T-helper 2 cell (primary cell): ENCODE measurements around the gene ZNF593.

ENCODE experiments used
- DNase-seq, 5 experiments: peaks; one replicate each; pipeline versions ENCODE4 v3.0.0 to v3.0.0-alpha.2; 2012 to 2022

The ZNF593 gene

GRCh38 chr1:26148887-26149286, 20.8 kb upstream of the ZNF593 start:
- DNase-seq, result no peak

DNA sequence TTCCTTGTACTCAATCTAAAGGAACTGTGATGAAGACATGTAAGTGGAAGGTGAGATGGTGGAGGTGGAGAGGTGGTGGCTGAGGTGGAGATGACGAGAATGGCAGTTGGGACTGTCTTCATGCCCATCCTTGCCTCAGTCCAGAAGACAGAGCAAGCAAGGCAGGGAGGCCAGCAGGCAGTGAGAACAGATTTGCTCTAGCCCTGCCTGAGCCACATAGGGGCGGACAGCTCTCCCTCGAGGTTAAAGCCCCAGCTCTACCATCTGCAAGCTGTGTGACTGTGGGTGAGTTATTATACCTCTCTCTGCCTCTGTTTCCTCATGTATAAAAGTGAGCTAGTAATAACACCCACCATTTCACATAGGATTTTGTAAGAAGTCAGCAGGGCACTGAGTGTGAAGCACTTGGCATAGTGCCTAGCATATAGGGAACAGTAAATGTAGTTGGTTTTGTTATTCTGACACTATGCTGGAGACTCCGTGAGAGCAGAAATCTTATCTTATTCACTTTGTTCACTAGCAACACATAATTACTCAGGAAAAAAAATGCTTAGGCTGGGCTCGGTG, 15.7 kb upstream of the ZNF593 start:
- DNase-seq, result no peak

DNA sequence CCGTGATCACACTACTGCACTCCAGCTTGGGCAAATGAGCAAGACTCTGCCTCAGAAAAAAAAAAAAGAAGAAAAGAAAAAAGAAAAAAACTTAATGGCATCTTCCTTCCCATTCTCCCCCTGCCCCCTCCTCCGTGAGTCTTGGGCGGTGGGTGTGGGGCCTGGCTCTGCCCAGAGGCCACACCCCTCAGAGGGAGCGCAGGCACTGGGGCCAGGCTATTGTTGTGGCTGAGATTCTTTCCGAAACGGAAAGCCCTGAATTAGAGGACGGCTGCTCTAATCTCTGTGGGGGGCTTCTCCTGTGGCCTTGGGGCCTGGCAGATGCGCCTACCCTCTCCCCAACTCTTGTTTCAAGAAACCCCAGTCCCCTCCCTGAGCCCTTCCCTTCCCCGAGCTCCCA, 15.0 kb upstream of the ZNF593 start:
- no peak for DNase-seq

- DNase-seq, result no peak
These were observed 14.1 kb upstream of the ZNF593 start for GRCh38 chr1:26155370-26156284.

DNA sequence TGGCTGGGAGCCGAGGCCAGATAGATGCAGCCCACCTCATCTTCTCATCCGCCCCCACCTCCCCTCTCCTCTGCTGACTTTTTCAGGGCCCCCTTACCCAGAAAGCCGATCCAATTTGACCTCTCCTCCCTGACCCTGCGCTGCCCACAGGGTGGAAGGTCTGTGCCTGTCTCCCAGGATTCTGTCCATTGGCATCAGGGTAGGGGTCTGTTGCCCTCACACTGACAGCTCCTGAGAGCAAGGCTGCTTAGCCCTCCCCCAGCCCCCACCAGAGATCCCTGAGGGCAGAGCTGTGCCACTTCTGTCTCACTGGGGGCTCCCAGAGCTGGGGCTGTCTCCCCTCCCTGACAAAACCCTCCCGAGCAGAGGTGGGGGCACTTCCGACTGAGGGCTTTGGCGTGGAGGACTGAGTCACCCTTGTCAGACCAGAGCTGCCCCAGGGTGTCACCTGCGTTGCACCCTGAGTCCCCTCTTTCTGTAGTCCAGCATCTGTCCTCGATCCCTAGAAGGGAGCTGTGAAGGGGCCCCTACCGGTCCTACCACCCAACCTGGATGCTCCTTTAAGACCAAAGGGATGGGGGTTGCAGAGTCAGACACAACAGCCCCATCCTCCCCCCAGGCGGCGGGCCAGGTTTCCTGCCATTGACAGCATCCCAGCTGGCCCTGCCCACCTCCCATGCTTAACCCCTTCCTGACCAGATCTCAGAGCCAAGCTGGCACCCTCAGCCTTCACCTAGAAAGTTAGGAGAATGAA, 13.2 kb upstream of the ZNF593 start:
- DNase-seq, result no peak

DNA sequence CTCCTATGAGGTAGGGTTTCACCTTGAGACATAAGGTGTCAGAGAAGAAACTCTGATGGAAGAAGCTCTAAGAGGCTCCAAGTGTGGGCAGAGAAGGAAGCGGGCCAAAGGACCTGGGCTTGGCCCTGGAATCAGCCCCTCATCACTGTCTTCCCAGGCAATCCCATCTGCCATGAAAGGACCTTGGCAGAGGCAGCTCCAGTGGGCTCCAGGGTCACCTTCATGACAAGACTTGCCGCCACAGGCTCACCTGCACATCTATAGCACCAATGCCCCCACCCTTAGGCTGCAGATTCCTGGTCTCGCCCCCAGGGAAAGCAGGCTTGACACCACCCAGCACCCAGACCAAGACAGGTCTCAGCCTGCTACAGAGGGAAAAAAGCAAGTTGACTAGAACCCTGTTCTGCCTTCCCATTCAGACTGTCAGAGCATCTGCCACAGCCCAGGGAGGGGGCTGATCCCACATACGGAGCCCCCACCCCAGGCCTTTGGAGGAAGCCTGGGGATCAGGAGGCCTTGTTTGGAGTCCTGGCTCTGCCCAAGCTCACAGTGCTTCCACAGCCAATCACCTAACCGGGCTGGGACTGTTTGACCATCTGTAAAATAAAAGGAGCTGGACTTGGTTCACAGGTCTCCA, 11.3 kb upstream of the ZNF593 start:
- DNase-seq, result no peak

GRCh38 chr1:26158908-26159742, 10.6 kb upstream of the ZNF593 start, which contains the start of gene FAM110D:
TSS of gene FAM110D (plus strand) at chr1:26159079. CDS start at chr1:26161292, 2,213 bp downstream.
- DNase-seq, result no peak

DNA sequence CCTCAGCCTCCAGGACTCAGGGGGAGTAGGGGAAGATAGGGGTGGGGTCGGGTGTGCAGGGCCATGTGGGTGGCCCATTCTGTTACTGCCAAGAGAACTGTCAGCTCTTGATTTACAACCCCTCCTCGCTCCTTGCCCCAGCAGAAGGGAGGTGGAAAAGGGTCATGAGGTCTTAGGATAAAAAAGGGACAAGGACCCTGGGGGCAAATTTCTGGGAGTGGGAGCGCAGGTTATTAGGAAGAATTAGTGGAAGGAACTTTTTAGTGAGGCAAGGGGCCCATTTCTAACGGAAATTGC, 10.0 kb upstream of the ZNF593 start:
- no peak for DNase-seq

DNA sequence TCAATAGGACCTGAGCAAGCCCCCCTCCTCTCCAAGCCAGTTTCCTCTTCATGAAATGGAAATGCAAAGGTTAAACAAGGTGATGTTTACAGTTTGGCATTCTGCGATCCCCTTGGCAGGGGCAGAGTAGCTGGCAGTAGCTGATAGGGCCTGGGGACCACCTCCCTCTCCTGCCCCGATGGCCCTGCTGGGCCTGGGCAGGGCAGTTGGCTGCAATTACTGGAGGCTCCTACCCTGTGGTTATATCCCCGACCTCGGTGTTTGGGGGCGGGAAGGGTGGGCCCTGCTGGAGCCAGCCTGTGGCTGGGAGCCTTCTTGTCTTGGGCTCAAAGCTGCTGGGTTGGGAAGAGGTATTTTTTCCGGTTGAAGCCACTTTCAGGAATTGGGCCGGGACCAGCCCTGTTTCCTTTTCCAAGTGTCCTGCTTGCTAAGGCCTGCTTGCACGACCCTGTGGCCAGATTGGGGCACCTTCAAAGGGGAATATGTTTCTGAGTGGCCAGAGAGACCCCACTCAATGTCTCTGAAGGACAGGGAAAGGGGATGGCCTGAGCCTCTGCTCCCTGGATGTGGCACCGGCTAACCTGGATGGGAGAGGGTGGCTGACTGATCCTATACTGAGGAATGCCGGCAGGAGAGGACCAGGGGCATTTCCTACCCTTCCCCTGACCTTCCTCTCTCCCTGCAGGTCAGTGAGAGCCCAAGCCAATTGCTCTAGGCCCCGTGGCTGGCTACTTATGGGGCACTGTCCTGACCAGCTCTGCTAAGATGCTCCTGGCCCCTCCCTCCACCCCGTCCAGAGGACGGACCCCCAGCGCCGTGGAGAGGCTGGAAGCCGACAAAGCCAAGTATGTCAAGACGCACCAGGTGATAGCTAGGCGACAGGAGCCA, 8.9 kb upstream of the ZNF593 start:
- DNase-seq, result no peak

DNA sequence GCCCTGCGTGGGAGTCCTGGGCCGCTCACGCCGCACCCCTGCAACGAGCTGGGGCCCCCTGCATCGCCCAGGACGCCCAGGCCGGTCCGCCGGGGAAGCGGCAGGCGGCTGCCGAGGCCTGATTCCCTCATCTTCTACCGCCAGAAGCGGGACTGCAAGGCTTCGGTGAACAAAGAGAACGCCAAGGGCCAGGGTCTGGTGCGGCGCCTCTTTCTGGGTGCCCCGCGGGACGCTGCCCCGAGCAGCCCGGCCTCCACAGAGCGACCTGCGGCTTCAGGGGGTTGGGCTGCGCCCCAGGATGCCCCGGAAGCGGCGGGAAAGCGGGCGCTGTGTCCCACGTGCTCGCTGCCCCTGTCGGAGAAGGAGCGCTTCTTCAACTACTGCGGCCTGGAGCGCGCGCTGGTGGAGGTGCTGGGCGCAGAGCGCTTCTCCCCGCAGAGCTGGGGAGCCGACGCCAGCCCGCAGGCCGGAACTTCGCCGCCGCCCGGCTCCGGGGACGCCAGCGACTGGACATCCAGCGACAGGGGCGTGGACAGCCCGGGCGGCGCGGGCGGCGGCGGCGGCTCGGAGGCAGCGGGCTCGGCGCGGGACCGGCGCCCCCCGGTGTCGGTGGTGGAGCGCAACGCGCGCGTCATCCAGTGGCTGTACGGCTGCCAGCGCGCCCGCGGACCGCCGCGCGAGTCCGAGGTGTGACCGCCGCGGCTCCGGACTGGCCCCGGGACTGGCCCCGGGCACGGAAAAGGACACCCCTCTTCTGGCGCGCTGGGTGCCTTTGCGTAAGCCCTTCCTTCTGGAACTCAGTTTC, 8.1 kb upstream of the ZNF593 start:
- DNase-seq, result peak in 3 of 5 experiments; percentile 14 to 58 (median 35)

DNA sequence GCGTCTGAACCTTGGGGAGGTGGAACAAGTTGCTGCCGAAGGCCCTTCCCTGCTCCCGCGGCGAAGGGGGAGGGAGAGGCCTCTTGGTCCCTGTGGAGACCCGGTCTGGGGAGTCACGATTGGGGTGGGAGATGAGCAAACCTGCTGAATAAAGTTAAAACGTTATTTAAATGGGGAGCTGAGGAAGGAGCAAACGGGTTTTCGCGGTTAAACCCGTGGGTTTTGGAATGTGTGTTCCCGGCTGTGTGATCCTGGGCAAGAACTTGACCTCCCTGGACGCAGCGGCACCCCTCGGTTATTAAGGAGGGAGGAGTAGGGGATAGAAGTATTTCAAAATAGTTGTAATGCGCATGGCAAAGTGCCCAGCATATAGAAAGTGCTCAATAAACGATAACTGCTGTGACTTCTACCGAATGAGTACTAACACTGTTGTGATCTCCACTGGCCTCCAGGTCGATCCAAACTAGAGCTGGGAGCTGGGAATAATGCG, 7.4 kb upstream of the ZNF593 start:
- DNase-seq, result no peak

GRCh38 chr1:26163684-26164035, 6.0 kb upstream of the ZNF593 start:
- DNase-seq, result no peak

DNA sequence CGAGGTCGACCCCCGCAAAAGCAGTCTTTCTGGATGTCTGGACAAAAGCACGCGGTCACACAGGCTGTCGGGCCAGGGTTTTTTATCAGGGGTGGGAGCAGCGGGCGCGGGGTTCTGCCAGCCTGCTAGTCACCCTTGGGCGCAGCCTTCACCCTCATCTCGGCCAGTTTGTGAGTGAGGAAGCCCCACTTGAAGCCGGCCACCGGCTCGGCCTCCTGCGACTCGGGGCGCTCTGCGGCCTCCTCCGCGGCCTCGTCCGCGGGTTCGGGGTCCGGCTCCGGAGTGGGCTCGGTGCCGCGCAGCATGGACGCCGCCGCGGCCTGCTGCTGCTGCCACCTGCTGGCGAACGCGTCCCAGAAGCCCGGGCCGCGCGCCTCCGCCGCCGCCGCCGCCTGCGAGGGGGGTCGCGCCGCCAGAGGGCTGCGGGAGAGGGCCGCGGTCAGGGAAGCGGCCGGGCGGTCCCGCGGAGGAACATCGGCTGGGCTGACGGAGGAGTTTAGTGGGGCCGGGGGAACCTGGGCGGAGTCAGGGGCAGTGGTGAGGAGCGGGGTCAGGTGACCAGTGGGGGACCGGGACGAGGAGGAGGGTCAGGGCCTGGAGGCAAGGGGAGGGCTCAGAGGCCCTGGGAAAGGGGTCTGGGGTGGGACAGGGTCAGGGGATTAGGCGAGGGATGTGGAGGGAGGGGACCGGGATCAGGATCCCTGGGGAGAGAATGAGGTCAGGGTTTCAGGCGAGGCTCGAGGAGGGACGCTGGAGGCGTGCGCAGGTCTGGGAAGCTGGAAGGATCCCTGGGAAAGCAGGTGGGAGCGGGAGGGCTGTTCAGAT, 5.5 kb upstream of the ZNF593 start:
- DNase-seq, result peak; percentile 17 to 48 (median 40)

GRCh38 chr1:26164861-26165842, 4.6 kb upstream of the ZNF593 start:
- DNase-seq, result no peak

GRCh38 chr1:26166719-26167281, 2.9 kb upstream of the ZNF593 start:
- DNase-seq, result peak in 2 of 5 experiments; percentile 17 to 58

DNA sequence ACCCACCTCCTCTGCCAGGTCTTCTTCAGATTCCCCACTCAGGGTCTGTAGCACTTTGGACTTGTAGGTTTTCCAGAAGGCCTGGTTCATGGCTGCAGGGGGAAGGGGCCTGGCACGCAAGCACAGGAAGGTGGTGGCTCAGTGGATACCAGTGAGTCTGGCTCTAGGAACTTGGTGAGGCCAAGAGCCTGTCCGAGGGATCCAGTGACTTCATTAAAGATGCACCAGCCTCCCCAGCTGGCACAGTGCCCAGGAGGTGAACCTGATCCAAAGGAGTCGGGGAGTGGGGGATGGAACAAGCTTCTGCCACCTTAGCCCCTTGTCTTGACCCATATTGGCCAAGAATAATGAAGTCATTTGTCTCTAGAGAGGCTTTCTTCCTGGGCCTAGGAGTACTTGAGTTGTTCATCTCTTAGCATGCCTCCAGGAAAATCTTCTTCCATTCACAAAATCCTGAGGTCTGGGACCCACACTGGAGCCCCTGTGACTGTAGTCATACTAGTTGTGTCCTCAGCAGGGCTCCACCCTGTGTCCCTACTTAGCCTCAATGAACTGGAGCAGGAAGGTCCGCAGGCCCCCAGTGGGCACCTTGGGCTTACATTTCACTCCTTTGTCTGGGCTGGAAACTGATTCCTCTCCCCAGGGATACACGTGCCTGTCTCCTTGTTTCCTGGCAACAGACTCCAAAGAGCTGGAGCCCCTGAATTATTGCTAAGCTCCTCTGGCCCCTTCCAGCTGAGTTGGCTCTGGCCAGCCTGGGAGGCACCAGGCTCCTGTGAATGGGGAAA, 1.1 kb upstream of the ZNF593 start, which contains the start of gene C1orf232:
Gene C1orf232 (minus strand): TSS at position 554 of the 788 bp plus-strand sequence. CDS start 464 bp downstream, at position 90.
- DNase-seq, result no peak

DNA sequence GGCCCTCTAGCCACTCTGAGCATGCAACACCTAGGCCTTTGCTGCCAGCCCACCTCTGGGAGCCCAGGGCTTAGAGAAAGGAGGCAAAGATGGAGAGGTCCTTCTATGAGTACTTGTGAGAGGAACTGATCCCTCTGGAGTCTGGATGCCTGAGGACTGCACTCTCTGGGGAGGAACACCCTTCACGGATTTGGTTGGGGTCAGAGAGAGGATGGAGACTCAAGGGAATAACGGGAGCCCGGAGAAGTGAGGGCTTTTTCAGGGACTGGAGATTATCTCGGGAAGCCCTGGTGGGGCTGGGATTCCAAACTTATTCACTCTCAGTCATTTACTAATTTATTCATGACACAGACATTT, 532 bp upstream of the ZNF593 start:
- DNase-seq, result no peak
